RKO (cell line): ENCODE data around the gene SNN.

Experiments used
- DNase-seq: peaks from one replicate; pipeline ENCODE4 v3.0.0-alpha.2; 2016; ENCODE audit warnings: low spot score

SNN gene

DNA sequence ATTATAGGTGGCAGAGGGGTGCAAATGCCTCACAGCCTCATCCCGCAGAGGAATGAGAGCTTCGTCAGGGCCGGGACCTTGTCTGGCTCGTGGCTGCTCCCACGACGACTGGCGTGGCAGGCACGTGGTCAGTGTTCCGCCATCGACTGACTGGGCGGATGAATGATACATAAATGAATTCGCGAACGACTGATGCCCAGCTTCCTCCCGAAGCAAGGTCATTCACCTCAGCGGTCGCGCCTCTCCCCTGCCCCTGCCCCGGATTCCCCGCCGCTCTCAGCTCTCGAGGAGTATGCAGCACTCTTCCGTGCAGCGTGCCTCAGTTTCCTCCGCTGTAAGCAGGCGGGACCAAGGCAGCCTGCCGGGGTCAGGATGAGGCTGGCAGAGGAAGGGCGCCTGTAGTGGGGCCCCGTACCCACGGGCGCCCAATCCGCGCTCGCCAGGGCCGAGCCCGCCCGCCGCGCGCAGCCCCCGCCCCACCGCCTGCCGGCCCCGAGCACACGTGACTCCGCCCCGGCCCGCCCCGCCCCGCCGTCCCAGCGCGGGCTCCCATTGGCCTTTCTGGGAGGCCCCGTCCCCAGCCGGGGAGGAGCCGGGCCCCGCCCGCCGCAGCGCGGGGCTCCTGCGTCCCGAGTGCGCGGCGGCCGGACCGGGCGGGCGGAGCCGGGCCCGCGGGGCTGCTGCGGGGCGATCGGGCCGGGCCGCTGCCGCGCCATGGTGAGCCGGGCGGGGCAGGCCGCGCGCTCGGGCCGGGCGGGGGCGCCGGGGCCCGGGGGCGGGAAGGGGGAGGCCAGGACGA lies at the start of gene SNN:
Gene SNN, plus strand, starts transcription at position 632 of the 799 bp plus-strand sequence. CDS start 7,605 bp downstream, outside the sequence.
- peak; percentile 76 for DNase-seq

DNA sequence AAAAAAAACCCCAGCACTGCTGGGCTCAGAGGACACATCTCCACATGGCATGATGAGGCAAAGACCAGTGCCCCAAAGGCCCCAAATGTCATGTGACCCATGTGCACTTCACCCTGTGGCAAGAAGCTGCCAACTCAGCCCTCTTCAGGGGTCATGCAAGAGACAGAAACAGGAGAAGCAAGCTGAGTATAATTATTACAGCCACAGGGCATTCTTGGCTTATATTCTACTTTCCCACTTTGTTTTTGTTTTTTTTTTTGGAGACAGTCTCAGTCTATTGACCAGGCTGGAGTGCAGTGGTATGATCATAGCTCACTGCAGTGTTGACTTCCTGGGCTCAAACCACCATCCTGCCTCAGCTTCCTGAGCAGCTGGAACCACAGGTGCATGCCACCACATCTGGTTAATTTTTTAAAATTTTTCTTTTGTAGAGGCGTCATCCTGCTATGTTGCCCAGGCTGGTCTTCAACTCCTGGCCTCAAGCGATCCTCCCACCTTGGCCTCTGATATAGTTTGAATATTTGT lies 48.9 kb upstream of the SNN start:
- DNase-seq, result no peak

DNA sequence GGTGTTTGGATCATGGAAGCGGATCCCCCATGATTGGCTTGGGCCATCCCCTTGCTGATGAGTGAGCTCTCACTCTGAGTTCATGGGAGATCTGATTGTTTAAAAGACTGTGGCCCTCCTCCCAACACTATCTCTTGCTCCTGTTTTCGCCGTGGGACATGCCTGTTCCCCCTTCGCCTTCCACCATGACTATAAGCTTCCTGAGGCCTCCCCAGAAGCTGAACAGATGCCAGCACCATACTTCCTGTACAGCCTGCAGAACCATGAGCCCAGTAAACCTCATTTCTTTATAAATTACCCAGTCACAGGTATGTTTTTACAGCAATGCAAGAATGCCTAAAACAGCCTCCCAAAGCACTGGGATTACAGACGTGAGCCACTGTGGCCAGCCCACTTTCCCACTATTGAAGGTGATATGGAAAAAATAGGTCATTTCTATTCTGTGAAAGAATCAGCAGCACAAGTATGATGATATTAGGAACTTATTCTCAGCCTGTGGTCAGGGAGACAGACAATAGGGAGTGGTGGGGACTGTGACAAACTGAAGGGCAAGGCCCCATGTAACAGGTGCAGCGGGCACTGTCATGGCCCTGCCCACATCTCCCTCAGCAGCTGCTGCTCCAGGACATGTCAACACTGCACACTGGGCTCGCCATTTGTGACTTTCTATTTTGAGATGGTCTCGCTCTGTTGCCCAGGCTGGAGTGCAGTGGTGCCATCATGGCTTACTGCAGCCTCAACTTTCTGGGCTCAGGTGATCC lies 47.8 kb upstream of the SNN start:
- DNase-seq, result no peak

DNA sequence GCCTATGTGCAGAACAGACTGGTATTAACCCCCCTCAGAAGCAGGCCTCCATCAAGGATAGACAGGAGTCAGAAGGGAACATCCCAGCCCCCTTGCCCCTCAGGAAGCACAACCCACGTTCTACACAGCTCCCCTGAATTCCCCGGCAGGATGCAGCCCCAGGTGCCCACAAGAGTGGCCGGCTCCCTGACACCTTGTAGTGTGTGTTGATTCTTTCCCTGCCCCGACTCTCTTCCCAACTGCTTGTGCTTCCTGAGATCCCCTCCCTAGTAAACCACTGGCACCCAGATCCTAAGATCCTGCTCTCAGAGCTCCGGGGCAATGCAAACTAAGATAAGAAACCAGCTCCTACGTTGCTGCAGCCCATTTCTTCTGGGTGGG lies 46.7 kb upstream of the SNN start:
- no peak for DNase-seq

DNA sequence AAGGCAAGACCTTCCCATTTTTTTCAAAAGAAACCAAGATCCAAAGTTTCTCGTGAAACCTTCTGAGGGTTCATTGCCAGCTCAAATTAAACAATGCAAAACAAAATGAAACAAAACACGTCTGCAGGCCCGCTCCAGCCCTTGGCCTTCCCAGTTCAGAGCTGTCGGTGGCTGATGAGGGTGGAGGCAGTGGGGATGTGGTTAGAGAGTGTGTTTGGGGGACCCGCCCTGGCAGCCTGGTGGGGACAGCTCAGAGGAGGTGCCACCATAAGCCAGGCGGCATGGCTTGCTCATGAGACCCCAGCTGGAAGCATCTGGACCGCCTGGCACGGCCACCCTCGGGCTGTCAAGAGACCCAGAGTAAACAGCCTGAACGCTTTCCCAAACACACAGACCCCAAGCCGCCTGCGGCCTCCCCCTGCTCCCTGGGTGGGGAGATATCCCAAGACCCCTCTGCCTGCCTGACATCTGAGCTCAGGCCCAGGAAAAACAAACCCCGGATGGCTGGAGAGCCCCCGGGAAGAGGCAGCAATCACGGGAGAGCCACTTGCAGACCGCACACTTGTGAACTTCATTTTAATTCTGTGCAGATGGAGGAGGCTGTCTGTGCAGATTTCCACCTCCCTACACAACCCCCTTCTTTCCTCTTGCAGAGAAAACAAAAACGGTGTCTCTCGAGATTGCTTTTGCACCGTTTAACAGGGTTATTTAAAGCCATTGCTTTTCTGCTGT lies 46.2 kb upstream of the SNN start:
- no peak for DNase-seq

DNA sequence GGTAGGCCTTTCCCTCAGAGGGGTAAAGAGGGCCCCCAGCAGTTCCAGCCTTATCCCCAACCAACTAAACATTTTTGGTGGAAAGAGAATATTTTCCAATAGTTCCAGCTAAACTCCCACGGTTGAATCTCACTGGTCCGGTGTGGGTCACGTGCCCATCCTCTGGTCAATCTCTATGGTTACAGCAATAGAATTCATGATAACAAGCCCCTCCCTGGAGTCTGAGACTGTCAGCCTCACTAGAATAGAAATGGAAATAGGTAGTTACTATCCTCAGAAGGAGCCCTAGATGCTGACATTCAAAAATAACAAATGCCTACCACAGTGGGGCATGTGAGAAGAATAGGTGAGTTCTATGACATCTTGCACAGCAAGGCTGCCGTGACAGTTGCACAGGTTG lies 44.0 kb upstream of the SNN start:
- DNase-seq, result no peak

DNA sequence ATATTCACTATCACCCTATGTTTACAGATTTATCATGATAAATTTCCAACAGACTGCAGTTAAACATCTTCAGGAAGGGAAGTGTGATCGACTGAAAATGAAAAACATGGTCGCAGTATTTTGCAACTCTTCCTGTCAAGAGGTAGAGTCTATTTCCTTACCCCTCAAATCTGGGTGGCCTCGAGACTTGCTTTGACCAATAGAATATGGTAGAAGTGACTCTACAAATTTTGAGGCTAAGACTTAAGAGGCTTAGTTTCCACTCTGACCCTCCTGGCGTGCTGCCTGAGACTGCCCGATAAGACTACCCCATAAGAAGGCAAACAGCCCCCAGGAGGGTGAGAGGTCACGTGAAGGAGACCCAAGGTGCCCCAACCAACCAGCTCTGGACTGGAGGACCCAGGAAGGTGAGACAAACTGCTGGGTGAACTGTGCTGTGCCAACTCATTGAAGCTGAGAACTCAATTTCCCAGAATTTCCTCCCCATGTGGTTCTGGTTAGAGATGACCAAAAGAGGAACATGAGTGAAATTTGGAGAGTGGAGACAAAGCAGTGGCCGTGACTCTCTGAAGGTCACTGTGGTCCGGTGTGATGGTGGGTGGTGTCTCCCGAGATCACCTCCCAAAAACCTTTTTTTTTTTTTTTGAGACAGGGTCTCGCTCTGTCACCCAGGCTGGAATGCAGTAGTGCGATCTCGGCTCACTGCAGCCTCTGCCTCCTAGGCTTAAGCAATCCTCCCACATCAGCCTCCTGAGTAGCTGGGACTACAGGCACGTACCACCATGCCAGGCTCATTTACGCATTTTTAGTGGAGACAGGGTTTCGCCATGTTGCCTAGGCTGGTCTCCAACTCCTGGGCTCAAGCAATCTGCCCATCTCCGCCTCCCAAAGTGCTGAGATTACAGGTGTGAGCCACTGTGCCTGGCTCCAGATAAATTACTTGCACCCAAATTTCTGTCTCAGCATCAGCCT lies 43.3 kb upstream of the SNN start:
- DNase-seq, result no peak

DNA sequence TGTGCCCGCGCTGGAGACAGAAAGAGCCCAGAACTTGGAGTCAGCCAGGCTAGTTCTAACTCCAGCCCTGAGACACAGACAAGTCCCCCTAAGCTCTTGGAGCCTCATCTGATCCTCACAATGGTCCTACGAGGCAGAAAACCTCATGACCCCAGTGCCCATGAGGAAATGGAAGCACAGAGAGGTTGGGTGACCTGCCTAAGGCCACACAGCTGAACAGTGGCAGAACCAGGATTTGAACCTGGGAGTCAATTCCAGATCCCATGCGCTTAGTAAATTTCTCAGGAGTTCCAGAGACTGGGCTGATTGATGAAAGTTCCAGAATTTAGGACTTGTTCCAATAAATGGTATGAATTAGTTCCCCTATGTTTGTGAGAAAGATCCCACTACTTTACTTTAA lies 42.5 kb upstream of the SNN start:
- DNase-seq, result no peak

DNA sequence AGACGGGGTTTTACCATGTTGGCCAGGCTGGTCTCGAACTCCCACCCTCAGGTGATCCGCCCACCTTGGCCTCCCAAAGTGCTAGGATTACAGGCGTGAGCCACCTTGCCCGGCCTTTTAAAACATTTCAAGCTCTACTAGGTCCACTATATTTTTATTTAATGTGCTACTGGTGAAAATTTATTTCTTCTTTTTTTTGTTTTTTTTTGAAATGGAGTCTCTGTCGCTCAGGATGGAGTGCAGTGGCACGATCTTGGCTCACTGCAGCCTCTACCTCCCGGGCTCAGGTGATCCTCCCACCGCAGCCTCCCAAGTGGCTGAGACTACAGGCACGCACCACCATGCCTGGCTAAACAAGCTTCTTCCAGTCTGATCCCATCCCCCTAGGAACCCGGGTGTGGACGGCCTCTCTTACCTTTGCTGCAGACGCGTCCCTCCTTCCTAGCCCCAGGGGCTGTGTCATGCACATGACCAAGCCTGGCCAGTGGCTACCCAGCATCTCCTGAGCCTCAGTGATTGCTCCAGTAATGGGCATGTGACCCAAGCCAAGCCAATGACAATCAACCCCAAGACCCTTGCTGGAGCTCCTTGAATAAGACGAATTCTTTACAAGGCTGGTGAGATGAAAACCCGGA lies 41.5 kb upstream of the SNN start:
- no peak for DNase-seq

DNA sequence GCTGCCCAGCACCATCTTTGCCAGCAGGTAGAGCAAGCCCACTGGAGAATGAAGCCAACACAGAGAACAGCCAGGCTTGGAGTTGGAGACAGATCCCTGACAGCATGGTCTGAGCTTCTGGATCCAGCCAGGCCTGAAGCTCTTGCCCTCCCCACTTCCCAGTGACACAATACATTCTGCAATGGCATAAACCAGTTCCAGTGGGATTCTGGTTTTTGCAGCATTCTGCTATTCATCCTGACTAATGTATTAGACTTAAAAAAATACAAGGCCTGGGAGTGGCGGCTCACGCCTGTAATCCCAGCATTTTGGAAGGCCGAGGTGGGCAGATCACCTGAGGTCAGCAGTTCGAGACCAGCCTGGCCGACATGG lies 41.0 kb upstream of the SNN start:
- no peak for DNase-seq

DNA sequence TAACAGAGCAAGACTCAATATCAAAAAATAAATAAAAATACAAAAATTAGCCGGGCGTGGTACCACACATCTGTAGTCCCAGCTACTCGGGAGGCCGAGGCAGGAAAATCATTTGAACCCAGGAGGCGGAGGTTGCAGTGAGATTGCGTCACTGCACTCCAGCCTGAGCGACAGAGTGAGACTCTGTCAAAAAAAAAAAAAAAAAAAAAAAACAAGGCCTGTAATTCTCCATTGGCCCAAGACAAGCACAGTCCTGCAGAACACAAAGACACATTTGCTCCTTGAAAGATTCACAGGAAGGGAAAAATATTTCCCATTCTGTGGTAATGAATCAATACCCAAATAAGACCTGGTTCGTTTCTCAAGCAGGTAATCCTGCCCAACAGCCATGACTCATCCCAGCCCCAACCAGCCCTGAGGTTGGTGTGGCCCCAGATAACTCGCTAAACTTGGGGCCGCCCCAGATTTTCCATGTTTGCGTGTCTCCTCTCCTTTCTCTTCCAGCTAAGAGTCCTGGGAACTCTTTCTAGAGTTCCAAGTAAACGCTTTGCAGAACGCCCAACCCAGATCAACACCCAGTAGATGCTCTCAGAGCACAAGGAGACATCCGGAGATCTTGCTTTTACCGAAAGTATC lies 40.3 kb upstream of the SNN start:
- no peak for DNase-seq

DNA sequence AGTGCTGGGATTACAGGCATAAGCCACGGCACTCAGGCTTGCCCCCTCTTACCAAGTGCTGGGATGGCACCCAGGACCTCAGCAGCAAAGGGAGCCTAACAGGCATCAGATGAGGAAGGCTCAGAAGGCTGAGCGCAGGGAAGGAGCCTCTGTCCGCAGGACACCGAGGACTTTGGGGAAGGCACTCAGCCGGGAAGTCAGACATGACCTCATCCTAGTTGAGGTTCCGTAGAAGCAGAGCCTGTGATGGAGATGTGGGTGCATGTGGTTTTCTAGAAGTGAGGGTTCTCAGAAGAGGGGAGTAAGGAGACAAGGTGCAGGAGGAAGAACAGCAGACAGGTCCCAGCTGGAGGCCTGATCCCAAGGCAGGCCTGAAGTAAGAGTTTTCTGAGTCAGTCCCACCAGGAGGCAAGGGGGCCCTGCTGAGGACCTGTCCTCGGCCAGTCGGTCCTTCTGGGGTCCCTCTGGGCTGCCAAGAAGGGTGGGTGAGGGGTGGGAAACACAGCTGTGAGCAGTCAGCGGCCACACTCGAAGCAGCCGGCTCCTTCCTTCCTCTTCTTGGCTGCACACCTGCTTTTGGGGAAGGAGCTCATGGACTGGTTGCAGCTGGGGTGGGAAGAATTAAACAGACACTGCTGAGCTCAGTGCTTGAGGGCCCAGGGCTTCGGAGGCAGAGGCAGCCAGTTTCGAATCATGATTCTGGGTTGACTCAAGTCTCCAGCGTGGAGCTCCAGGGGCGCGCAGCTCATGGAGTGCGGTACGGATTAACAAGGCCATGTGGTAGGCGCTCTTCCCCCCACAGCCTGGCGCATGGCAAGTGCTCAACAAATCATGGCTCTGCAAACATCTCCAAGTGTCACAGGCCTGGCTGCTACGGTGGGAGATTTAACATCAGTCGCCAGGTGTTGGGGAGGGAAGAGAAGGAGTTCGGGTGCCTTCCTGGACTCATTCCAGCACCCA lies 38.9 kb upstream of the SNN start:
- DNase-seq, result no peak

DNA sequence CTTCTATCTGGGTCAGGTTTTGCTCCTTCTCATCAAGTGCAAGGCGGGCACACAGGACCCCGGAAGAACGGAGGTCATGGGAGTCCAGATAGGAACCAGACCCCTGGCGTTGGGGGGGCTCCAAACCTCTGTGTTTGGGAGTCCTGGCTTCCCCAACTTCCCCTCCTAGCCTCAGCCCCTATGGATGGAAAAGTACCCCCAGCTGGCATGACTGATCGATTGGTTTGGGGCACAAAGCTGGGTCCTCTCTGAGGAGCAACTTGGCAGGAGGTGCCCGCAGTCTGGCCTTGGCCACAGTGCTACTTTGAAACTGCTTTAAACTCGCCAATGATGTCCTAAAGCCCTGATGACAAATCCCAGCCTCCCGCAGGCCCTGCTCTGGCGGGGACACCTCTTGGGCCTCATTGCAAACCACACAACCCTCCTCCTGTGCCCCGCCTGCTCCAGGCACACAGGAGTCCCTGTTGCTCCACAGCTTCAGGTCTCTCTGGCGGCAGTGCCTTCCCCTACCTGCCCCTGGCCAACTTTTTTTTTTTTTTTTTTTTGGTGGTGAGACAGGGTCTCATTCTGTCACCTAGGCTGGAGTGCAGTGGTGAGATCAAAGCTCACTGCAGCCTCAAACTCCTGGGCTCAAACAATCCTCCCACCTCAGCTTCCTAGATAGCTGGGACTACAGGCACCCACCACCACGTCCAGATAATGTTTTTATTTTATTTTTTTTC lies 38.0 kb upstream of the SNN start:
- DNase-seq, result no peak

DNA sequence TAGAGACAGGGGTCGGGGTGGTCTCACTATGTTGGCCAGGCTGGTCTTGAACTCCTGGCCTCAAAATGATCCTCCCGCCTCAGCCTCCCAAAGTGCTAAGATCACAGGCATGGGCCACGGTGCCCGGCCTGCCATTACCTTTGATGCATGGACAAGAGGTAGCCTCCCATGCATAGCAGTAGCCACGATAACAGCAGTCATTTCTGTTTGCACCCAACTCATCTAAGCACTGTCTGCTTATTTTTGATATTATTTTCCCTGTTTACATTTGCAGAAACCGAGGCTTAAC lies 37.5 kb upstream of the SNN start:
- no peak for DNase-seq

DNA sequence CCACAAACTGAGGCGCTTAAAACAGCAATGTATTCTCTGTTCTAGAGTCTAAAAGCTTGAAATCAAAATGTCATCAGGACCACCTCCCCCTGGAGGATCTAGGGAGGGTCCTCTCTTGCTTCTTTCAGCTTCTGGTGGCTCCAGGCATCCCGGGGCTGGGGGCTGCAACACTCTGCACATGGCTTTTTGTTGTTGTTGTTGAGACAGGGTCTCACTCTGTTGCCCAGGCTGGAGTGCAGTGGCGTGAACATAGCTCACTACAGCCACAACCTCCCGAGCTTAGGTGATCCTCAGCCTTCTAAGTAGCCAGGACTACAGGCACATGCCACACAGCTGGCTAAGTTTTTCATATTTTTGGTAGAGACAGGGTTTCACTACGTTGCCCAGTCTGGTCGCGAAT lies 37.0 kb upstream of the SNN start:
- no peak for DNase-seq

DNA sequence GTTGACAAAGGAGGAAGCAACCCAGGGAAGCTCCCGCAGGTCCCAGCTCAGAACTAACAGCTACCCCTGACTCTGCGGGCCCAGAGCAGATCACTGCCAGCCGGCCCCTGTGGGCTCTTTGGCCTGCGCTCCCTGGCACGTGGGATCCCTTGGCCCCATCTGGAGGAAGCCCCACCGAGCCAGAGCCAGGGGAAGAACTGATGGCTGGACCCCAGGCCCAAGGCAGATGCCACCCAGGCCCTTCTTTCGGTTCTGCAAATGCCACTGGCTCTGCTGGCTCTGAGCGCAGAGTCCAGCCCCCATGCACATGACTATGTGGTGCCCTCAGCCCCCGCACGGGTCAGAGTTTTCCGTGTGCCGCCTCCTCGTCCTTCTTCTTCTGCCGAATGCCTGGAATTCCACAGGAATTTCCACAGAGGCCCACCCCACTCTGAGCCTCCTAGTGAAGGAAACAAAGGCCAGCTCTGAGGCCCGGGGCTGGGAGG lies 35.8 kb upstream of the SNN start:
- no peak for DNase-seq

DNA sequence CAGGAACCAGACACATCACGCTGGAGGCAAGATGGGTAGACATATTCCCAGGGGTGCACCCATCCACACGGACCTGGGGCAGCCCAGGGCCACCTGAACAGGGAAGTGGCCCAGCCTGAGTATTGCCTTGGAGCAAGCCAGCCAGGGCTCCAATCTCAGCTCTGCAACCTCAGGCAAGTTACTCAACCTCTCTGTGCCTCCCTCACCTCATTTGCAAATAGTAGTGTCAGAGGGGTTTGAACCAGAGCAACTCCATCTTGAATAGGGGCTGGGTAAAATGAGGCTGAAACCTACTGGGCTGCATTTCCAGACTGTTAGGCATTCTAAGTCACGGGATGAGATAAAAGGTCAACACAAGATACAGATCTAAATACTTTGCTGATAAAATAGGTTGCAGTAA lies 35.1 kb upstream of the SNN start:
- no peak for DNase-seq

DNA sequence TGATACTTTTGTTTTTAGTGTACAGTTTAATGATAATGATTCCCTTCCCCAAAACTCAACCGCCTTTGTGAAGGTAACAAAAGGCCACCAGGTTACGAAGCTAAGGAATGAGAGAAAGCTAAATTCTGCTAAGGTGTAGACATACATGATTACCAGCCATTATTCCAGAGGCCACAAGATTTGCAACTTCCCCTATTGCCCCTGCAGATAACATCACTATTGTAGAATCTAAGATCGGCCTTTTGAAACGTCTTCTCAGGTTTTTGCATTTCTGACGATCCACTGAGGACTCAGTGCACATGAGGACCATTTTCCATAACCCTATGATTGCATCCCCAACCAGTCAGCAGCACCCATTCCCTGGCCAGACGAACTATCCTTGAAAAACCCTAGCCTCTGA lies 33.9 kb upstream of the SNN start:
- no peak for DNase-seq
